ENCODE data around the gene OTULIN.

The OTULIN gene

DNA sequence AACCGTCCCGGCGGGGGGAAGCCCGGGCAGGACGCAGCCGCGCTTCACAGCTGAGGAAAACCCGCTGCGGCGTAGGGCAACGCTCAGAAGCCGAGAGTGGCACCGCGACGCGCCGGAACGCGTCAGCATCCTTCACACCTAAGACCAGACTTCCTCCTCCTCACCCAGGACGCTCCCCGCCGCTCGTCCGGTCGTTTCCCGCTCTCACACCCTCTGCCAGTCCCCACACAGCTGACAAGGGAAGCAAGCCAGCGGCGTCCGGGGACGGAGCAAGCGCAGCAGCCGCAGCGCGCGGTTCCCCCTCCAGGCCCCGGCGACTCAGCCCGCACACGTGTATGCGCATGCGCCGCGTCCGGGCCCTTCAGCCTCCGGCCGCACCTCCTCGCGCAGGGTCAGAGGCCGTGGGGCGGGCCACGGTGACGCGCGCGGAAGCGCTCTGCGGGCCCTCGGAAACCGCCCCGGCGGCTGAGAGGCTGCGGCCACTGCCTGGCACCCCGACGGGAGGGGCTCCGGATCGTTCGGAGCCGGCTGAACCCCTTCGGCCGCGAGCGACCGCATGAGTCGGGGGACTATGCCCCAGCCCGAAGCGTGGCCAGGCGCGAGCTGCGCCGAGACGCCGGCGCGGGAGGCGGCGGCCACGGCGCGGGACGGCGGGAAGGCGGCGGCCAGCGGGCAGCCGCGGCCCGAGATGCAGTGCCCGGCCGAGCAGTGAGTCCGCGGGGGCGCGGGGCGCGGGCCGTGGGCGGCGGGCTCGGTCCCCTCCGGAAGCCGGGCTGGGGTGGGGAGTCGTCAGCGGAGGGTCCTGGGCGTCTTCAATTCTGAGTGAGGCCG lies at the start of gene OTULIN:
Gene OTULIN, plus strand, starts transcription at position 449 of the 831 bp plus-strand sequence. Its CDS starts 108 bp downstream, at position 557.
- DNase-seq: peak; percentile 90

DNA sequence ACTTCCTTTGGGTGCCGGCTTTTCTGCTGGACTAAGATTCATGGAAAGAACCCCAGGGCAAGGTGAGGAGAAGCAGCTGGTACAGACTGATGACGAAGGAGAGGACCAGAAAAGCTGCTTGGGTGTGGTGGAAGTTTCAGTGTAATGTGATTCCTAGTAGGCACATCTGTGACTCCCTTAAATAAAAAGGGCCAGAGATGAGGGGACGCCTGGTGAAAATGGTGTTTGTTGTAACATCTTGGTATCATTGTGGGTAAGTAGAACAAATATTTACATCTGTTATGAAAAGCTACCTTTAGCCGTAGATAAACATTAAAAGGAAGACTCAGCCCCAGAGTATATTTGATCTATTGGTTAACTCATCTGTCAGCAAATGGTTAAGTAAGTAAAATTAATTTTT lies 49.2 kb upstream of the OTULIN start:
- DNase-seq: no peak

DNA sequence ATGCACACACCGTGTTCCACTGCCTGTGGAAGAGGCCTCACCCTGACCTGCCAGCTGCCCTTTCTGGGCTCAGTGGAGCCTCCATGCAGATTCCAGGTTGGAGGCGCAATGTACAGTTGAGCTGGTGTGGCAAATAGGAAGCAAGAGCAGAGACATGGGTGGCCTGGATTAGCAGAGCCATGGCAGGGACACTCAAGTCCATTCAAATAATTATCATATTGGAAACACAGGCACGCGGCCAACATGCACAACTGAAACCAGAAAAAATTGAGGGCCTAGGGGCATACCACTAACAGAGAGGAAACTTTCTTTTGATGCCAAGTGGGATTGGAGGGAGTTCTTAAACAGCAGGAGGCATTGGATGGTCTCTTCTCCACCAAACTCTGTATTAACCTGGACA lies 47.1 kb upstream of the OTULIN start:
- no peak for DNase-seq

DNA sequence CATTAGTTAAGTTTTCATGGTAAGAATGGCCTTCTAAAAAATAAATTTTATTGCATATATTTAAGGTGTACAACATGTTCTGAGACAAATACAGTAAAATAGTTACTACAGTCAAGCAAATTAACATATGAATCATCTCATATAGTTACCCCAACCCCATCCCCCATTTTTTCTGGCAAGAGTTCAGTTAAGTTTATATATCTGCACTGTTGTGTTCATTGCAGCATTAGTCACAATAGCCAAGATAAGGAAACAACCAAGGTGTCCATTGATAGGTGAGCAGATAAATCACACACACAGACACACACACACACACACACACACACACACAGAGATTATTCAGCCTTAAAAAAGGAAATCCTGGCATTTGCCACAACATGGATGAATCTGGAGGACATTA lies 37.2 kb upstream of the OTULIN start:
- no peak for DNase-seq

DNA sequence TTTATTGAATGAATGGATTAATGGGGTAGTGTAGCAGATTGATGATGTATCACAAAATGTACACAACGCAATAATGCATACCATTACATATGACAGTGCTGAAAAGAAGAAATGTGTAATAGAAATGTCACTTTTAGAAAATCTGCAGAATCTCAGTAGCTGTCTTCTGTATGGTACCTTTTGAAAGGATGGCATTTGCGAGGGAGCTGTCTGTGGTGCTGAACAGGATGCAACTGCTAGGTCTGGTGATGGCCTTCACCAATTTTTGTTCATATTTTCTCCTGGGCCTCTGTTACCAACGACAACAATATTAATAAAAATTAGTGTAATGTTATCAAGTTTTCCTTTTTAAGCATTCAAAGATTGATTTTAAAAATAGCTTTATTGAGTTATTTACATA lies 36.2 kb upstream of the OTULIN start:
- DNase-seq: peak; percentile 52

DNA sequence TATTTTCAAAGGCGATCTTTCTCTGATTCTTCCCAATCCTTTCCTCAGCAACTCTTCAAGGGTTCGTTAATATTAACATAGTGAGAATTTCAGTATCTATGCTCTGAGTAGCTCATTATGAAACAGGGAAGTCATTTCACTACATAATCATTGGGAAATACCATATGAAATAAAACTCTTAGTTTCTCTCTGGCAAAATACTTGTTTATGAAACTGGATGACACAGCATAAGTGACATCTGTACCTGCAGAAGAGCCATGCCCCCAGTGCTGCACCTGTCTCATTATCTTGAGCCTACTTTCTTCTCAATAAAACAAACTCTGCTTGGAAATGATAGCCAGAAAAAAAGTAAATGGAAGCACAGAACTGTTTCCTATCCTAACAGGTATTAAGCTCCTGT lies 33.8 kb upstream of the OTULIN start:
- no peak for DNase-seq

DNA sequence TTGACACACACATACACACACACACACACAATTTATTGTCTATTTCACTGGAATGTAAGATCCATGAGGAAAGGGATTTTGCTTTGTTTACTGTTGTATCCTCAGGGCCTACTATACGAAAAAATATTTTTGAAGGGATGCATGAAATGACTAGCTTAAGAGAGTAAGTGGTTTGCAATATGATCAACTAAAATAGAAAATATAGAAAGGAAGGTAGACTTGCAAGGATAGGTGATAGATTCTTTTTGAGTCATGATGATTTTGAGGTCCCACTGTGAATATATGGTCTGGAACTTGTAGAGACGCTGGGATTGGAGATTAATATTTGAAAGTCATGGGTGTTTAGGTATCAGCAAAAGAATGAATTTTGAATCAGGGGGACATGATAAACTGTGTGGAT lies 28.9 kb upstream of the OTULIN start:
- no peak for DNase-seq

DNA sequence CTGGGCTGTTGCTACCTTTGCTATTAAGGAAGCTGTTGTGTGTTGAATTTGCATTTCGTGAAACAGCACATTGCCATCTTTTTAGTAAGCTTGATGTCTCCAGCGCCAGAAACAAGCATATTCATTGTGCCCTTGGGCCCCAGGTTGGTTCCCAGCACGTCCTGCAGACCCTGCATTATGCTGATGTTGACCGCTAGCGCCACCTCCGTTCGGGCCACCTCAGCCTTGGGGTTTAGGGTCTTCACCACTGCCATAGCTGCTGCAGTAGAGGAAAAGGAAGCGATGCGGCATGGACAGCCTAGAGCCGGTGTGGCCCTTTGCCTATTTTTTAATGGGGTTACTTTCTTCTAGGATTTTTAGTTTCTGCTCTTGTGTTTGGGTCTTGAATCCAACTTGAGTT lies 23.8 kb upstream of the OTULIN start:
- no peak for DNase-seq

DNA sequence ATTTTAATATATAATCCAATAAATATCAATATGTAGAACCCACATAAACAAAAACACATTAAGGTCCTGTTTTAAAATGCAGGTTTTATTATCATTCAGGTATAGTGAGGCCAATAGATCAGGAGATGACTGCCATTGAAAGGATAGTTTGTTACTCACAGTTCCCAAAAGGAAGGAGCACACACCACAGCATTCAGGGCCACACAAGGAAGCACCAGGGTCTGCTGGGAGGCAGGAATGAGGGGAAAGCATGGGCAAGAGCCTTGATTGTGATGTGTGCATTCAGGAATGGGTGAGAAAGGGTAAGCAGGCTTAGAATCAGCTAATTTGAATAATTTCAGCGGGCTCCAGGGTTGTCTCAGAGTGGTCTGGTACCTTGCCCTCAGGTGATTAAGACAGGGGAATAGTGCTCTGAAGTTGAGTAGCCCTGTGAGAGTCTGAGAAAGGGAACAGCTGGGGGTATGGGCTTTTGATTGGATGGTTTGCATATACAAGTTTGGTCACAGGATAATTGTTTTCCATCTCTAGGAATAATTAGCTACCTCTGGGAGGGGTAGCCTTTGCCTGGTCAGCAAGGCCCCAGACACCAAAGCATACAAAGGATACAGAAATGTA lies 19.8 kb upstream of the OTULIN start:
- no peak for DNase-seq

DNA sequence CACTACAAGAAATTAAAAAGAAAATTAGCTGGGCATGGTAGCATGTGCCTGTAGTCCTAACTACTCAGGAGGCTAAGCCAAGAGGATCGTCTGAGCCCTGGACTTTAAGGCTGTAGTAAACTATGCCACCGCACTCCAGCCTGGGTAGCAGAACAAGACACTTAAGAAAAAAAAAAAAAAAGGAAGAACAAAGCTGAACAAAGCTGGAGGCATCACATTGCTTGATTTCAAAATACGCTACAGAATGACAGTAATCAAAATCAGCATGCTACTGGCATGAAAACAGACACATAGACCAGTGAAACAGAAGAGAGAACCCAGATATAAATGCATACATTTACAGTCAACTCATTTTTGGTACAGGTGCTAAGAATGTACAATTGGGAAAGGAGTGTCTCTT lies 14.5 kb upstream of the OTULIN start:
- no peak for DNase-seq

DNA sequence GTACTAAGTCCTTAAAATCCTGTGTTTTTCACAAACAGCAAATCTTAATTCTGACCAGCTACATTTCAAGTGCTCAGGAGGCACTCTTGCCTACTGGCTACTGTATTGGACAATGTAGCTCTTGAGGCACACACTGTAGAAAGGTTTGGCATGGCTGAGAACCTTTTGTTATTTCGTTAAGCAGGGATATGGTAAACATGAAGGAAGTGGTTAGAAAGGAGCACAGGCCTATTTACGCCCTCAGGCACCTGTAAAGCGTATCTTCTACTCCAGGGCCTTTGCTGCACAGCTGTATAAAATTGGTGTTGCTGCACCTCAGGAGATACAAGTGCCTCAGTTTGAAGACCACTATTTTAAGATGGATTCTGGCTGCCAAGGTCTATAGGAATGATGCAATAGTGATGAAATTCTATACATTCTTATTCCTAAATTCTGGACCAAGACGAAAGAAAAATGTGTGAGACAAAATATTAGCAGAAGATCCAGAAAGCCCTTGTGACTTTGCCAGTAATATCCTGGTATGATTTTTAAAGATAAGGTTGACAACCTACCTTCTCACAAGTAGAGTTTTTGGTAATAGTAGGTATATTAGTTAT lies 9.3 kb upstream of the OTULIN start:
- no peak for DNase-seq

DNA sequence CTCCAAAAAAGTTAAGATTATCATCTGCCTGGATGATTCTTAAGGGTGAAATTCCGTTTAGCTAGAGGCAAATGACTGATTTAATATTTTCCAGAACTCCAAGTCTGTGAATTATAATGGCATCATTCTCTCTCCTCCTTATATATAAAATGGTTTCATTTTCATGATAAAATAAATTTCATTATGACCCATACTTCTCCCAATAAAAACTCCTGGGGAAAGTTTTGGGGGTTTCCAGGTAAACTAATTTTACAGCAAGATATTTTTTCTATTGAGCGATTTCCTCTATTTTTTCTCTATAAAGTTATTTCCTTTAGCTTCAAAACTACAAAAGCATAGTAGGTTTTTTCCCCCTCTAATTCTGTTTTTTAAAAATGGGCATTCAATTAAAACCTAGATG lies 7.6 kb upstream of the OTULIN start:
- no peak for DNase-seq

DNA sequence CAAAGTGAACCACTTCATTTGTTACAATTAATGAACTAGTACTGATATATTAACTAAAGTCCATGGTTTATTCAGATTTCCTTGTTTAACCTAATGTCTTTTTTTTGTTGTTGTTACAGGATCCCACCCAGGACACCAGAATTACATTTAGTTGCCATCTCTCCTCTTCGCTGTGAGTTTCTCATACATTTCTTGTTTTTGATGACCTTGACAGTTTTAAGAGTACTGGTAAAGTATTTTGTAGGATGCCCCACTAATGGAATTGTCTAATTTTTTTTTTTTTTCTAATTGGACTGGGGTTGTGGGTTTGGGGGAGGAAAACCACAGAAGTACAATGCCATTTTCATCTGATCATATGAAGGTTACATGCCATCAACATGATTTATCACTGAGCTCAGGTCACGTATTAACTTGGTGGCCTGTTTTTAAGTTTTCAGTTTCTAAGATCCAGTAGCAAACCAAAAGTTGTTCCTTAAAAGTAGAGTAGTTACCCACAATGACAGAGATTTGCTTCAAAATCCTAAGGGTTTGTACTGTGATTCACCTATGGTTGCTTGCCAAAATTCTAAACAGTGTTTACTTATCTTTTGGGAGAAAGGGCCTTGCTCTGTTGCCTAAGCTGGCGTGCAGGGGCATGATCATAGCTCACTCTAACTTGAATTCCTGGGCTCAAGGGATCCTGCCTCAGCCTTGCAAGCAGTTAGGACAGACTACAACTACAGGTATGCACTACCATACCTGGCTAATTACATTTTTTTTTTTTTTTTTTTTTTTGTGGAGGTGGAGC lies 4.5 kb upstream of the OTULIN start:
- DNase-seq: peak; percentile 91

DNA sequence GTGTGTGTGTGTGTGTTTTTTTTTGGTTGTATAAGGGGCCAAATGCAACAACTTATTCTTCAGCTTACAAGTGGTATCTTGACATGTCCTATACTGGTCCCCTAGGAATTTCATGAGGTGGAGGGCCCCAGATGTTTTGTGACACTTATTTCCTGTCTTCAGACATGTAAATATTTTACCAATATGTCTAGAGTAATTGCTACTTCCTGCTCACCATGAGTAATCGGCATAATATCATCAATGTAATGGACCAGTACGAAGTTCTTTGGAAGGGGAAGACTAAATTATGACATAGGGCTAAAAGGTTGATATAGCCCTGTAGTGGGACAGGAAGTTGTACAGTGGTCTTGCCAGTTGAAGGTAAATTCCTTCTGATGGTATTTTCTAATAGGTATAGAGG lies 3.7 kb upstream of the OTULIN start:
- peak; percentile 66 for DNase-seq

DNA sequence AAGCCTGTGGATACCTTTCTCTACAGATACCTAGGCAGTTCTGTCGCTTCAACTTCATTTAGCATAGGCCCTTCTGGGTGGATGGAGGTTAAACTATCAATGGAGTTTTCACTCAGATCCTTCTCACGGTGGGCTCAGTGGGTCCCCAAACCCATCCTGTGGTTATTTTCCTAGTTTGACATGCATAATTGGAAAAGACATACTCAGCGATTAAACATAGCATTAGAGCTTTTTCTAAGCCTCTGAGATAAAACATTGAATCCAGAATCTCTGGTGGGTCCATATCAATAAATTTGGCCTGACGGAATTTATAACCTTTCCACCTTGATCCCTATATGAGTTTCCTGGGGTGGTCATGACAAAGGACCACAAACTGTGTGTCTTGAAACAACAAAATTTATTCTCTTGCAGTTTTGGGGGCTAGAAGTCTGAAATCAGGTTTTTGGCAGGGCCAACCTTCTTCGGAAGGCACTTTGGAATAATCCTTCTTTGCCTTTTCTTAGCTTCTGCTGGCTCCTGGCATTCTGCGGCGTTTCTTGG lies 1.7 kb upstream of the OTULIN start:
- no peak for DNase-seq

DNA sequence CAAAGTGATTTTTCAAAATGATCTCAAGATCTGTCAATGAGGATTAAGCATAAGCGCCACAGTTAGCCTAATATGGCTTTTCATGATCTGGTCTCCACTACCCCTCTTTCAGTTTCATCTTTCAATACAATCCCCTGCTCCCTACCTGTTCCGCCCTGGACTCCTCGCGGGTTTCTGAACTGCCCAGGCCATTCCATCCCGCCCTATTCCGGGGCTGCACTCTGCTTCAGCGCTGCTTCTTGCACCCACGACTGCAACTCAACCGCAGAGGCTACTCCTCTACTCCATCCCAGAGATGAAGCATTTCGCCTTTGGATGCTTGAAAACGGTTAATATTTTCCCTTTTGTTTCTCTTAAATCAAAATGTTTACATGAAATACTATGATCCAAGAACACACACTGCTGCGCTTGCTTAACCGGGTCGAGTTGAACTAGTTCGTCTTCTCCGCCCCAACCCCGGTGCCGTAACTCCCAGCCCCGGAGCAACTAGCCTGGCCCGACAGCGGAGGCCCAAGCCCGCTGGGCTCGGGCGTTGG lies 716 bp upstream of the OTULIN start:
- DNase-seq: peak; percentile 18

DNA sequence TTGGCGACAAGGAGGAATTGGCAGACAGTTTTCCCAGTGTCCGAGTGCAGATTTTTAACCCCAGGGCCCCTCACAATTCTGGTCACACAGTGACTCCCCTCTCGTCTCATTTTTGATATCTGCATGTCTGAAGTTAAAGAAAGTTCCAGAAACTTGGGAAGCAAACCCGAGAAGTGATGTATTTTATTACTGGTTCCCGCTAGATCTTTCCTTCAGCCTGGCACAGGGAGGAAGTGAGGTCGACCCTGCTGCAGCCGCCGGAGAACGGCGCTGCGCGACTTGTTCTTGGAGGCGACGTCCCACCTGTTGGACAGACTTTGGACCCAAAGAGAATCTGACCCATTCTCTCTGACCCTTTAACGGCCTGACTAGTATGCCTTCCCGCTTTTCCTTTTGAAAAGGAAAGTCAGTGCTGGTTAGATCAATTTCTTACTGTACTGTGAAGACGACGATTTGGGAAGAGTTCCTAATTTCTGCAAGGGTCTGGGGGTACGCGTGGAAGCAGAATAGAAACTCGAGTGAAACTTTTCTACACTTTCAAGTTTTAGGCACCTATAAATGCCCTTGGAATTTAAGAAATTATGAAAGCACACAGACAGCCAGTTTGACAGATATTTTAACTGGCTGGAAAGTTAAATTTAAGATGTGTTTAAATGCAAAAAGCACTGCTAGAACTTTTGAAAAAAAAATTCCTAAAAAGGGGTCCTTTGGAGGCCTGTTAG lies 744 bp downstream of the OTULIN start:
- DNase-seq: peak; percentile 35

DNA sequence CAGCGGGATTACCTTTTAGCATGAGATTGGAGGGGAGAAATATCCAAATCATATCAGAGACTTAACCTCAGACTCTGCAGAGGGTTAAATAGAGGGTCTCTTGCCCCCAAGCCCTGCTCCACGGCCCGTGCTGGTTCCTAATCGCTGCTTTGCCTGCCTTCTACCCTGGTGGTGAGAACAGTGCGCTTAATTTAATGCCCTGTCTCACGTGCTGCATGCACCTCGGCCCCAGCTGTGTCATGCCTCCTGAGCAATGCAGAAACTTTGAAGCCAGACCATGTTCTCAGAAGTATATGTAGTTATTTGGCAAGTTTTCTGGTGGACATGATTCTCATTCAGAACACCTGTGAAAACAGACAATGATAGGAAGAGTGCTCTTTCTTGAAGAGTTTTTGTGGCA lies 1.4 kb downstream of the OTULIN start:
- DNase-seq: no peak

DNA sequence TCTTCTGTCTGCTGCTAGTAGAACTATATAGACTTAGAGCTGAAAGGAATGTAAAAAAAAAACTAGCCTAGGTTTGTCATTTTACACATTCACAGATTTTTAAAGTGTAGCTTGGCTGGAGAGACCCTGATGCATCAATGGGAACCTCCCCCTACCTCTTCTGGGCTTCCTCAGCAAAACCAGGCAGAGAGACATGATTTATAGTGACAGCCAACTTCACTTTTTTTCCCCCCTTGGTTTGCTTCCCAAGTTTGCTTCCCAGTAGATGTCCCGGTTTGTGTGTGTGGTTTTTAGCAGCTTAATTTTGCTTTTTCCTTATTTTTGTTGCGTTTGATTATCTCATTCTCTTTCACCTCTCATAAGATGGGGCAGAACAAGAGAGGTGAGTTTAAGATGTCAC lies 1.8 kb downstream of the OTULIN start:
- no peak for DNase-seq

DNA sequence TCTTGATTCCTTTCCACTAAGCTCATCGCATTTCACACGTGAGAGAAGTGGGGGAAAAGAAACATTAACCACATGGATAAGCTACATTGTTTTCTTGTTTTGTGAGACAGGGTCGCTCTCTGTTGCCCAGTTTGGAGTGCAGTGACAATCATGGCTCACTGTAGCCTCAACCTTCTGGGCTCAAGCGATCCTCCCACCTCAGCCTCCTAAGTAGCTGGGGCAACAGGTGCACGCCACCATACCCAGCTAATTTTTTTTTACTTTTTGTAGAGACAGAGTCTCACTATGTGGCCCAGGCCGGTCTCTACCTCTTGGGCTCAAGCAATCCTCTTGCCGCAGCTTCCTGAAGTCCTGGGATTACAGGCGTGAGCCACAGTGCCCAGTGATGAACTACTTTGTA lies 2.8 kb downstream of the OTULIN start:
- no peak for DNase-seq

DNA sequence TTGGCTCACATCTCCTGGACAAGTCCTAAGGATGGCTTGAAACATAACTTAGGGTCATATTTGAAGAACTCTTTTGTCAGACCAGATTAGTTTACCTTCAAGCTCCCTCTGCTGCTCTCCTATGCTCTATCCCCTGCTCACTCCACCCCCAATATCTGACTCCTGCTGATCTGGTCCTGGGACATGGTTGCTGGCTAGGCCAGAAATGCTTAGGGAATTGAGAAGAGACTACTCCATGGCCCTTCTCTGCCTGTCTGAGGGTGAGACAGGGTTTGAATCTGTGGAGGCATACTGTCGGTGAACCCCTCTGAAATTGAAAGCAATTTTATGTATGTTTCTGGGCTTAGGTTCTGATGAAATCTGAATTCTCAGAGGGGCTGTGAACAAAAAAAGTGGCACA lies 3.3 kb downstream of the OTULIN start:
- DNase-seq: no peak

DNA sequence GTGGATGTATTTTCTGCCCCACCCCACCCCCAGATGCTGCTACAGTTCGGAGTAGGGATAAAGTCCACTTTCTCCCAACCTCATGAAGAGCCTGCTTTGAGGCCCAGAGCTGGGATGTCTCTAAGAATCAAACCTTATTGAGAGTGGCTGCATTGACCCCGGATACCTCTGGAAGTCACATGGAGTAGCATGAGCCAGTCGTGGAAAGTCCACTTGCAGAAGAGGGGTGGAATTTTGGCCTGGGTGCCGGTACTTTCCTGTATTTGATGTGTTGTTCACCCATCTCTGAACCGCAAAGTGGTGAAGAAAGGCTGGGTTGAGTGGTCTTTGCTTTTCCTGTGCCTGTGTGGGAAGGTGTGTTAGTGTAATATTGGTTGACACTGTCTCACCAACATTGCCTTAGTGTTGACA lies 3.7 kb downstream of the OTULIN start:
- no peak for DNase-seq
